ENCODE measurements around the gene GATA3.

GATA3 gene

GRCh38 chr10:8054244-8054493 is 319 bp upstream of the GATA3 start:
- Histone ChIP-seq H3K4me1 (ENCODE audit: low read length) (no peaks in the 10 kb centered on the region), H3K9ac (ENCODE audit: low read length) (no peak overlapping the region), H2AFZ (ENCODE audit: low read length) (no peak overlapping the region), H3K4me2 (ENCODE audit: low read depth, low read length) (no peak overlapping the region), H4K20me1 (ENCODE audit: insufficient read depth, low read length) (no peaks in the 10 kb centered on the region), H3K4me3 (ENCODE audit: low read length) (no peak overlapping the region), H3F3A (ENCODE audit: insufficient read depth, low read length) (no peaks in the 10 kb centered on the region), H3K9me3 (replicated peaks; ENCODE audit: insufficient read depth, low read length) (no peaks in the 10 kb centered on the region), H3K79me2 (ENCODE audit: low read length) (no peaks in the 10 kb centered on the region), H3K27me3 (replicated peaks; ENCODE audit: insufficient read depth, low read length) (peaks cover 4% of the 10 kb centered on the region; the same call in 1 of the 2 replicates), H3K9me2 (replicated peaks; ENCODE audit: insufficient read depth, low read length) (no peaks in the 10 kb centered on the region), H3K27ac (ENCODE audit: low read length) (no peak overlapping the region), H3K36me3 (replicated peaks; ENCODE audit: insufficient read depth, low read length) (no peaks in the 10 kb centered on the region)
- TF ChIP-seq CTCF (IDR thresholded peaks at IDR 0.05; ENCODE audit: low read length) (no peak), EZH2 (optimal IDR thresholded peaks at IDR 0.05; ENCODE audit: low read depth, low read length) (no peak), EZH2phosphoT487 (IDR thresholded peaks at IDR 0.05; ENCODE audit: low read length) (no peak)
- no peak for DNase-seq

- no peaks in the 10 kb centered on the region for H3K79me2 ChIP-seq (ENCODE audit: low read length)
- H2AFZ ChIP-seq (ENCODE audit: low read length), result no peak overlapping the region
- H3K9ac ChIP-seq (ENCODE audit: low read length), result no peak overlapping the region
- H3K9me2 ChIP-seq (replicated peaks; ENCODE audit: insufficient read depth, low read length), result no peaks in the 10 kb centered on the region
- no peaks in the 10 kb centered on the region for H4K20me1 ChIP-seq (ENCODE audit: insufficient read depth, low read length)
- H3K4me3 ChIP-seq (ENCODE audit: low read length), result no peak overlapping the region
- no peak for DNase-seq
- no peaks in the 10 kb centered on the region for H3K36me3 ChIP-seq (replicated peaks; ENCODE audit: insufficient read depth, low read length)
- no peak overlapping the region for H3K27ac ChIP-seq (ENCODE audit: low read length)
- peaks cover 3% of the 10 kb centered on the region; the same call in 1 of the 2 replicates for H3K27me3 ChIP-seq (replicated peaks; ENCODE audit: insufficient read depth, low read length)
- no peaks in the 10 kb centered on the region for H3K4me1 ChIP-seq (ENCODE audit: low read length)
- no peaks in the 10 kb centered on the region for H3F3A ChIP-seq (ENCODE audit: insufficient read depth, low read length)
- TF ChIP-seq EZH2phosphoT487 (IDR thresholded peaks at IDR 0.05; ENCODE audit: low read length) (no peak), EZH2 (optimal IDR thresholded peaks at IDR 0.05; ENCODE audit: low read depth, low read length) (no peak), CTCF (IDR thresholded peaks at IDR 0.05; ENCODE audit: low read length) (no peak)
- H3K9me3 ChIP-seq (replicated peaks; ENCODE audit: insufficient read depth, low read length), result no peaks in the 10 kb centered on the region
- H3K4me2 ChIP-seq (ENCODE audit: low read depth, low read length), result no peak overlapping the region
These were observed 1.2 kb downstream of the GATA3 start for GRCh38 chr10:8055420-8056349.

GRCh38 chr10:8056378-8056777 is 1.9 kb downstream of the GATA3 start:
- no peaks in the 10 kb centered on the region for H3K4me1 ChIP-seq (ENCODE audit: low read length)
- H3K27ac ChIP-seq (ENCODE audit: low read length), result no peak overlapping the region
- H3K79me2 ChIP-seq (ENCODE audit: low read length), result no peaks in the 10 kb centered on the region
- no peaks in the 10 kb centered on the region for H3K9me2 ChIP-seq (replicated peaks; ENCODE audit: insufficient read depth, low read length)
- H3F3A ChIP-seq (ENCODE audit: insufficient read depth, low read length), result no peaks in the 10 kb centered on the region
- H3K9ac ChIP-seq (ENCODE audit: low read length), result no peak overlapping the region
- H3K4me3 ChIP-seq (ENCODE audit: low read length), result no peak overlapping the region
- no peaks in the 10 kb centered on the region for H3K36me3 ChIP-seq (replicated peaks; ENCODE audit: insufficient read depth, low read length)
- H3K9me3 ChIP-seq (replicated peaks; ENCODE audit: insufficient read depth, low read length), result no peaks in the 10 kb centered on the region
- H3K4me2 ChIP-seq (ENCODE audit: low read depth, low read length), result no peak overlapping the region
- no peak overlapping the region for H2AFZ ChIP-seq (ENCODE audit: low read length)
- DNase-seq, result no peak
- H3K27me3 ChIP-seq (replicated peaks; ENCODE audit: insufficient read depth, low read length), result peaks cover 3% of the 10 kb centered on the region; the same call in 1 of the 2 replicates
- TF ChIP-seq CTCF (IDR thresholded peaks at IDR 0.05; ENCODE audit: low read length) (no peak), EZH2phosphoT487 (IDR thresholded peaks at IDR 0.05; ENCODE audit: low read length) (no peak), EZH2 (optimal IDR thresholded peaks at IDR 0.05; ENCODE audit: low read depth, low read length) (no peak)
- H4K20me1 ChIP-seq (ENCODE audit: insufficient read depth, low read length), result no peaks in the 10 kb centered on the region

All from MM.1S (cell line).